Mesenchymal stem cell (in vitro differentiated cells and primary cell): ENCODE results near the gene RNF152.

Experiments used
- DNase-seq: peaks from one replicate; pipeline ENCODE4 v3.0.0-alpha.2; 2013
- H2AFZ ChIP-seq: one replicate; pipeline ENCODE4 v1.6.1; 2013; ENCODE audit warnings: low read depth, mild to moderate bottlenecking, control low read depth, inconsistent platforms, low read length, moderate library complexity
- H2AK5ac ChIP-seq: 2 replicates; pipeline ENCODE4 v1.6.1; 2013; ENCODE audit warnings: low read length, moderate library complexity, mild to moderate bottlenecking, inconsistent platforms; ENCODE audit not compliant: severe bottlenecking
- H2BK120ac ChIP-seq: one replicate; pipeline ENCODE4 v1.6.1; 2013; ENCODE audit warnings: low read depth, mild to moderate bottlenecking, inconsistent platforms, low read length, moderate library complexity
- H2BK12ac ChIP-seq, 2 experiments: one replicate each; pipeline ENCODE4 v1.6.1; 2013; ENCODE audit warnings: inconsistent platforms in 2 of 2, low read length in 2 of 2, mild to moderate bottlenecking in 2 of 2, moderate library complexity in 2 of 2, control low read depth in 1 of 2
- H2BK15ac ChIP-seq: one replicate; pipeline ENCODE4 v1.6.1; 2013; ENCODE audit warnings: mild to moderate bottlenecking, low read depth, inconsistent platforms; ENCODE audit not compliant: poor library complexity, severe bottlenecking
- H2BK5ac ChIP-seq: 2 replicates; pipeline ENCODE4 v1.6.1; 2013; ENCODE audit warnings: low read depth, mild to moderate bottlenecking, low read length, control low read depth, inconsistent platforms; ENCODE audit not compliant: poor library complexity, severe bottlenecking
- H3K14ac ChIP-seq, 2 experiments: one replicate each; pipeline ENCODE4 v1.6.1; 2013; ENCODE audit warnings: inconsistent platforms in 2 of 2, low read length in 2 of 2, control low read depth in 1 of 2, mild to moderate bottlenecking in 1 of 2, moderate library complexity in 1 of 2
- H3K18ac ChIP-seq, 2 experiments: one replicate each; pipeline ENCODE4 v1.6.1; 2013; ENCODE audit warnings: inconsistent platforms in 2 of 2, low read length in 2 of 2, control low read depth in 1 of 2, low read depth in 1 of 2, mild to moderate bottlenecking in 1 of 2
- H3K23ac ChIP-seq, 2 experiments: one replicate each; pipeline ENCODE4 v1.6.1; 2013; ENCODE audit warnings: inconsistent platforms in 2 of 2, low read length in 2 of 2, mild to moderate bottlenecking in 2 of 2, moderate library complexity in 2 of 2, control low read depth in 1 of 2
- H3K27ac ChIP-seq: 2 replicates; pipeline ENCODE4 v1.5.1; 2013; ENCODE audit warnings: mild to moderate bottlenecking, moderate library complexity, low read length, control low read depth, inconsistent platforms; ENCODE audit not compliant: poor library complexity, severe bottlenecking
- H3K27me3 ChIP-seq, 2 experiments: 2 replicates each; pipeline versions ENCODE4 v1.6.1 to v1.7.0; 2013; ENCODE audit warnings: low read length in 2 of 2, mild to moderate bottlenecking in 2 of 2, moderate library complexity in 2 of 2, control low read depth in 1 of 2, inconsistent platforms in 1 of 2; ENCODE audit not compliant: control insufficient read depth in 1 of 2, insufficient read depth in 1 of 2
- H3K36me3 ChIP-seq, 2 experiments: 2 replicates each; pipeline versions ENCODE4 v1.6.1 to v1.7.0; 2013; ENCODE audit warnings: low read length in 2 of 2, control low read depth in 1 of 2, inconsistent platforms in 1 of 2, low read depth in 1 of 2, mild to moderate bottlenecking in 1 of 2; ENCODE audit not compliant: insufficient read depth in 2 of 2, control insufficient read depth in 1 of 2
- H3K4ac ChIP-seq, 2 experiments: one replicate each; pipeline ENCODE4 v1.6.1; 2013; ENCODE audit warnings: inconsistent platforms in 2 of 2, low read length in 2 of 2, mild to moderate bottlenecking in 2 of 2, moderate library complexity in 2 of 2, control low read depth in 1 of 2, low read depth in 1 of 2
- H3K4me1 ChIP-seq: 2 replicates; pipeline ENCODE4 v1.6.1; 2013; ENCODE audit warnings: low read depth, low read length, control low read depth; ENCODE audit not compliant: control insufficient read depth, insufficient read depth
- H3K4me2 ChIP-seq: 2 replicates; pipeline ENCODE4 v1.6.1; 2013; ENCODE audit warnings: low read length, mild to moderate bottlenecking, inconsistent platforms; ENCODE audit not compliant: poor library complexity, severe bottlenecking
- H3K4me3 ChIP-seq, 2 experiments: 2 replicates each; pipeline versions ENCODE4 v1.5.1 to v1.7.0; 2013; ENCODE audit warnings: low read length in 2 of 2, mild to moderate bottlenecking in 2 of 2, control low read depth in 1 of 2, low read depth in 1 of 2; ENCODE audit not compliant: insufficient read depth in 1 of 2
- H3K79me1 ChIP-seq: replicated peaks from 2 replicates; pipeline ENCODE4 v1.6.1; 2013; ENCODE audit warnings: mild to moderate bottlenecking, control low read depth, low read length, inconsistent platforms; ENCODE audit not compliant: poor library complexity, severe bottlenecking
- H3K9ac ChIP-seq: 2 replicates; pipeline ENCODE4 v1.7.0; 2013; ENCODE audit warnings: mild to moderate bottlenecking, low read length, moderate library complexity
- H3K9me3 ChIP-seq: 2 replicates; pipeline ENCODE4 v1.7.0; 2013; ENCODE audit warnings: mild to moderate bottlenecking, low read length; ENCODE audit not compliant: control insufficient read depth
- H4K8ac ChIP-seq: one replicate; pipeline ENCODE4 v1.6.1; 2013; ENCODE audit warnings: inconsistent platforms, mild to moderate bottlenecking, low read length, moderate library complexity
- H4K91ac ChIP-seq: one replicate; pipeline ENCODE4 v1.6.1; 2013; ENCODE audit warnings: mild to moderate bottlenecking, low read length, inconsistent platforms
- WGBS: methylation state at CpG from one replicate; pipeline ENCODE4 v1.1.7; 2013; ENCODE audit warnings: mixed read lengths; 5-methylcytosine and 5-hydroxymethylcytosine counted together

The RNF152 gene

DNA sequence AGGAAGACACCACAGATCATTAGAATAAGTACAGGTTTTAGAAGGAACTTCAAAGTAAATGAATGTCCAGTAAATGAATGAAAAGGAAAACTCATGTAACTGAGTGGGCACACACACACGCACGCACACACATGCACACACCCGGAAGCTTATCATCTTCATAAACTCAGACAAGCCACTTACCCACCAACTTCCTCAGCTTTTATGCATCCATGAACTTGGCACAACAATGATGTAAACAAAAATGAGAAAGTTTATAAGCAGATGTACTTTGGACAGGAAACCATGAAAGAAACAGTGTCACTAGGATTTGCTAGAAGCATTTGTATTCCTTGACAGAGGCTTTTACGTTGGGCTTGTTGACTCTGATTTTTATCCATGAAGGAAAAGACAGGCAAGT lies 23.2 kb downstream of the RNF152 start:
- Histone ChIP-seq H4K8ac (no peak overlapping the region), H2BK5ac (no peak overlapping the region), H2AFZ (no peak overlapping the region), H3K14ac (no peak overlapping the region), H4K91ac (no peak overlapping the region), H3K9me3 (no peaks in the 10 kb centered on the region), H3K27ac (no peak overlapping the region), H3K4me3 (no peak overlapping the region), H3K18ac (peak overlapping the region in 1 of 2 experiments; percentile 56), H2BK15ac (no peak overlapping the region), H3K4me1 (peaks cover 5% of the 10 kb centered on the region), H3K23ac (no peak overlapping the region), H2AK5ac (no peak overlapping the region), H3K36me3 (no peaks in the 10 kb centered on the region), H2BK12ac (no peak overlapping the region), H3K4ac (no peak overlapping the region), H2BK120ac (no peak overlapping the region), H3K79me1 (no peaks in the 10 kb centered on the region), H3K9ac (no peak overlapping the region), H3K4me2 (no peak overlapping the region), H3K27me3 (no peaks in the 10 kb centered on the region)
- whole genome bisulfite sequencing = no CpG with 5 or more reads among the region's 4 CpGs
- DNase-seq = peak; percentile 85

DNA sequence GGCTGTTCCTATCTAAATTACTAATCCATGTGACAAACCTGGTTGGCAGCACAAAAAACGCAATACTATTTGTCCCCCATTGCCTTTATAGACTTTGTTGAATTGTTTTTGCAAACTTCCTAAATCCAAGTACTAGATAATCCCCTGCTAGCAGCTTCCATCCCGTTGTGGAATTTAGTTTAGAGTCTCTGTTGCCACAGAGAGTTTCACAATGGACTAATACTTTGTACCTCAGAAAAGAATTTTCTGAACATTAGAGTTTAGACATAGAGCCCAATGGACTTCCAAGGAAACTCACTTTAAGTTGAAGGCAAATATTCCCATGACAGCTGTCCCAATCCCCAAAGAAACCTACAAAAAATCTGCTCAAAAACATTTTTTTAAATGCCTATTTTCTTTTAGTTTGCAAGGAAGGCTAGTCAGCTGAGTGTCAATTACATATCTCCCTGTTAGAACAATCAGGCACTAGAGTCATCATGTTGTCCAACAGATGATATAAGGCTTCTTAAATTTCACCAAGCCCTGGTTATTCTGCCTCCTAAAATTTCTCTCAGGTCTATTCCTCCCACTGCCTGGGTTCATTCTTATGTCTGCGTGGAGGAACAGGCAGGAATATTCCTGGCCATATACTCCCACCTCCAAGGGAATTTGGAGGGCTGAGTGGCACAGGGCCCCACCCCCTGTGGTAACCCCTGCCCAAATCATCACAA lies 27.2 kb downstream of the RNF152 start:
- Histone ChIP-seq H3K4me2 (no peak overlapping the region), H3K14ac (no peak overlapping the region), H3K27me3 (no peaks in the 10 kb centered on the region), H2BK120ac (no peak overlapping the region), H2AFZ (no peak overlapping the region), H3K36me3 (no peaks in the 10 kb centered on the region), H3K18ac (peak overlapping the region; percentile 4 to 82), H4K8ac (peak overlapping the region; percentile 63), H2BK12ac (peak overlapping the region; percentile 12 to 82), H2BK15ac (peak overlapping the region; percentile 64), H3K4me1 (peaks cover 5% of the 10 kb centered on the region), H2BK5ac (no peak overlapping the region), H3K27ac (no peak overlapping the region), H3K4me3 (no peak overlapping the region), H3K79me1 (no peaks in the 10 kb centered on the region), H4K91ac (peak overlapping the region; percentile 53), H3K4ac (peak overlapping the region; percentile 27 to 73), H2AK5ac (no peak overlapping the region), H3K9me3 (no peaks in the 10 kb centered on the region), H3K9ac (no peak overlapping the region), H3K23ac (no peak overlapping the region)
- DNase-seq = peak; percentile 57
- WGBS = 81% methylated on average over 2 of the region's 3 CpGs

DNA sequence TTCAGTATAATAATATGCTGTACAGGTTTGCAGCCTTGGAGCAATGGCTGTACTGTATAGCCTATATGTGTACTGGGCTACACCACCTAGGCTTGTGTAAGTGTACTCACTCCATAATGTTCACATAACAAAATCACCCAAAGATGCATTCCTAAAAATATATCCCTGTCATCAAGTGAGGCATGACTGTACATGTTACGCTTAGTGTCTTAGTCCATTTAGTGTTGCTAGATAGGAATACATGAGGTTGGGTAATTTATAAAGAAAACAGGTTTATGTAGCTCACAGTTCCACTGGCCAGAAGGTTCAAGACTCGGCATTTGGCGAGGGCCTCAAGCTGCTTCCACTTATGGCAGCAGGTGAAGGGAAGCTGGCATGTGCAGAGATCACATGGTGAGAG lies 31.4 kb downstream of the RNF152 start:
- Histone ChIP-seq H3K79me1 (no peaks in the 10 kb centered on the region), H2BK15ac (no peak overlapping the region), H3K9me3 (no peaks in the 10 kb centered on the region), H2BK5ac (no peak overlapping the region), H3K14ac (no peak overlapping the region), H4K8ac (peak overlapping the region; percentile 2), H3K9ac (no peak overlapping the region), H2AFZ (no peak overlapping the region), H3K4me1 (no peaks in the 10 kb centered on the region), H3K18ac (peak overlapping the region; percentile 25 to 53), H3K27ac (no peak overlapping the region), H3K4me3 (no peak overlapping the region), H2BK120ac (no peak overlapping the region), H3K36me3 (no peaks in the 10 kb centered on the region), H3K4me2 (no peak overlapping the region), H2AK5ac (no peak overlapping the region), H3K23ac (no peak overlapping the region), H2BK12ac (no peak overlapping the region), H4K91ac (no peak overlapping the region), H3K4ac (no peak overlapping the region), H3K27me3 (no peaks in the 10 kb centered on the region)
- no peak for DNase-seq
- 95% methylated on average over 3 of the region's 3 CpGs for WGBS

DNA sequence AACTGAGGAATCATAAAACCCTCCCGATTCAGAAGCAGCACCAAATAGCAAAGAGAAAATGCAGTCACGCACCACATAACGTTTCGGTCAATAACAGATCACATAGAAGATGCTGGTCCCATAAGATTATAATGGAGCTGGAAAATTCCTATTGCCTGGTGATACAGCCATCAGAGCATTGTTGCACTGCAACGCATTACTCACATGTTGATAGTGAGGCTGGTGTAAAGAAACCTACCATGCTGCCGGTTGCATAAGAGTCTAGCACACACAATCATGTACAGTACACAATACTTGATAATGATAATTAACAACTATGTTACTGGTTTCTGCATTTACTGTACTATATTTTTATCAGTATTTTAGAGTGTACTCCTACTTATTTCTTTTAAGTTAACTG lies 32.5 kb downstream of the RNF152 start:
- DNase-seq = peak; percentile 40
- no peaks in the 10 kb centered on the region for H3K27me3 ChIP-seq
- H4K8ac ChIP-seq = no peak overlapping the region
- H3K9ac ChIP-seq = no peak overlapping the region
- no peak overlapping the region for H2BK5ac ChIP-seq
- H3K4me2 ChIP-seq = no peak overlapping the region
- H2AK5ac ChIP-seq = no peak overlapping the region
- WGBS = 98% methylated on average over 5 of the region's 6 CpGs
- H3K18ac ChIP-seq = no peak overlapping the region
- no peak overlapping the region for H3K14ac ChIP-seq
- H3K9me3 ChIP-seq = no peaks in the 10 kb centered on the region
- no peak overlapping the region for H2BK12ac ChIP-seq
- H3K27ac ChIP-seq = no peak overlapping the region
- H3K4me1 ChIP-seq = no peaks in the 10 kb centered on the region
- H3K23ac ChIP-seq = no peak overlapping the region
- no peaks in the 10 kb centered on the region for H3K79me1 ChIP-seq
- no peak overlapping the region for H3K4me3 ChIP-seq
- no peak overlapping the region for H4K91ac ChIP-seq
- no peak overlapping the region for H2BK15ac ChIP-seq
- no peak overlapping the region for H2BK120ac ChIP-seq
- H3K4ac ChIP-seq = no peak overlapping the region
- no peak overlapping the region for H2AFZ ChIP-seq
- H3K36me3 ChIP-seq = no peaks in the 10 kb centered on the region
